Measurements from ENCODE around the gene CCT8L2. TPM values are rescaled to one million over a fixed set of nuclear protein-coding genes. Genes with fewer than 3 reads are reported as not detected.
"Not testable (repeated sequence)": the region's sequence is repeated elsewhere in the genome, so short reads cannot be mapped to it uniquely, and the experiment has no call there.

Gene CCT8L2, protein sequence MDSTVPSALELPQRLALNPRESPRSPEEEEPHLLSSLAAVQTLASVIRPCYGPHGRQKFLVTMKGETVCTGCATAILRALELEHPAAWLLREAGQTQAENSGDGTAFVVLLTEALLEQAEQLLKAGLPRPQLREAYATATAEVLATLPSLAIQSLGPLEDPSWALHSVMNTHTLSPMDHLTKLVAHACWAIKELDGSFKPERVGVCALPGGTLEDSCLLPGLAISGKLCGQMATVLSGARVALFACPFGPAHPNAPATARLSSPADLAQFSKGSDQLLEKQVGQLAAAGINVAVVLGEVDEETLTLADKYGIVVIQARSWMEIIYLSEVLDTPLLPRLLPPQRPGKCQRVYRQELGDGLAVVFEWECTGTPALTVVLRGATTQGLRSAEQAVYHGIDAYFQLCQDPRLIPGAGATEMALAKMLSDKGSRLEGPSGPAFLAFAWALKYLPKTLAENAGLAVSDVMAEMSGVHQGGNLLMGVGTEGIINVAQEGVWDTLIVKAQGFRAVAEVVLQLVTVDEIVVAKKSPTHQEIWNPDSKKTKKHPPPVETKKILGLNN
- total RNA-seq = not detected

DNA sequence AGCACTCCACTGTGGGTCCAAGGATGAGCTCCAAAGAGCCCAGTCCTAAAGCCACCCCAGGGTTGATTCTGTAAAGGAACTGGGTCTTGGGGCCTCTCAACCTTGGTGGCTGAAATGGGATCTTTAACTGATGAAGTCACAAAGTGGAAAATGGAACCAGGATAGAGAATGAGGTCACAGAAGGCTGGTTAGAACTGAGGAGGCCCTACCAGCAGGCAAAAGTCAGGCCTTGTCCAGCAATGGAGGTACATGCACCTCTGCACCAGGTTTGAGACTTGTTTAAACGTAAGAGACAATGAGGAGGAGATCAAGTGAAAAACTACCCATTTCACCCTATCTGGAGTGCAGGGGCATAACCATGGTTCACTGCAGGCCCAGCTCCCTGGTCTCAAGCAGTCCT, at the start of gene CCT8L2:
Gene CCT8L2 (minus strand): TSS at position 101 of the 400 bp plus-strand sequence. CDS start 260 bp downstream, outside the sequence.
- H3K27ac Mint-ChIP-seq, H3K4me1 Mint-ChIP-seq, H3K4me3 Mint-ChIP-seq, DNase-seq, H3K27me3 Mint-ChIP-seq, H3K36me3 Mint-ChIP-seq, H3K9me3 Mint-ChIP-seq: not testable (repeated sequence)

DNA sequence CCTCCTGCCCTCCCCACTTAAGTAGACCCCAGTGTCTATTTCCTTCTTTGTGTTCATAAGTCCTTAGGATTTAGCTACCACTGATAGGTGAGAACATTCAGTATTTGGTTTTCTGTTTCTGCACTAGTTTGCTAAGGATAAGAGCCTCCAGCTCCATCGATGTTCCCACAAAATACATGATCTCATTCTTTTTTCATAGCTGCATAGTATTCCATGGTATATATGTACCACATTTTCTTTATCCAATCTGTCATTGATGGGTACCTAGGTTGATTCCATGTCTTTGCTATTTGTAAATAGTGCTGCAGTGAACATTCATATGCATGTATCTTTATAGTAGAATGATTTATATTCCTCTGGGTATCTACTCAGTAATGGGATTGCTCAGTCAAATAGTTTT, 42.8 kb upstream of the CCT8L2 start:
- H3K27ac Mint-ChIP-seq, H3K36me3 Mint-ChIP-seq, H3K27me3 Mint-ChIP-seq, H3K9me3 Mint-ChIP-seq, H3K4me1 Mint-ChIP-seq, H3K4me3 Mint-ChIP-seq, DNase-seq: not testable (repeated sequence)

- H3K9me3 Mint-ChIP-seq, H3K27me3 Mint-ChIP-seq, DNase-seq, H3K4me1 Mint-ChIP-seq, H3K4me3 Mint-ChIP-seq, H3K27ac Mint-ChIP-seq, H3K36me3 Mint-ChIP-seq: not testable (repeated sequence)
These were observed 41.5 kb upstream of the CCT8L2 start for GRCh38 chr22:16634092-16634491.

DNA sequence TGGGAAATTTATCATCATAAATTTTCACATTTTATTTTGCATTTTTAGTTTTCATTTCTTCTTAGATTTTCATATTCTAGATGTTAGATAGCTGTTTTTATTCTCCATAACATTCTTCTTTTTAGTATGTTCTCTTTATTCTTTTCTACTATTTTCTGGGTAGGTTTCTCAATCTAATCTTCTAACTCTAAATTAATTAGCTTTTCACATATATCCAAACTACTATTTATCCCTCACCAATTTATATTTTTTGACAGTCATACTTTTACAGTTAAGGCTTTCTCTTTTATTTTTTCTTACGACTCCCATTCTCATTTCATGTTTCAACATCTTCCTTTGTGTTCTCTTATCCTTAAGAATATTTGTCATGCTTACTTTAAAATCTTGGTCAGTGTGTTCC, 35.9 kb upstream of the CCT8L2 start:
- H3K36me3 Mint-ChIP-seq, H3K27ac Mint-ChIP-seq, H3K9me3 Mint-ChIP-seq, H3K4me1 Mint-ChIP-seq, H3K4me3 Mint-ChIP-seq, DNase-seq, H3K27me3 Mint-ChIP-seq: not testable (repeated sequence)

DNA sequence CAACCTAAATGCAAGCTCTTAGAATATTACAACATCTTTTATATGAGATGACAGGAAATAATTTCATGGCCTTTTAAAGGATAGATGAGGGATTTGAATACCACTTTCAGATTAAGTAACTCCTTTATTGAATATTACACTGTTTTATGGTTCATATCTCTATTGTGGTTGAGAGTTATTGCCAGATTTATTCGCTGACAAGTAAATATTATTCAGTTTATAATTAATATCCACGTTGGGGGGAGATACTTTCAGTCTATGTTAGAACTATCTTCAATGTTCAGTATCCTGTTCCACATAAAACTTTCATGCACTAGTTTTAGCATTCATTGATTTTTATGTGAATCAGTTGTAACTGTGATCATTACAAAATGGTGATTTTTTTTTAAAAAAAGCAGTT, 32.4 kb upstream of the CCT8L2 start:
- H3K4me1 Mint-ChIP-seq, H3K9me3 Mint-ChIP-seq, H3K4me3 Mint-ChIP-seq, H3K36me3 Mint-ChIP-seq, DNase-seq, H3K27ac Mint-ChIP-seq, H3K27me3 Mint-ChIP-seq: not testable (repeated sequence)

- not testable (repeated sequence) for H3K27ac Mint-ChIP-seq, H3K4me1 Mint-ChIP-seq, H3K36me3 Mint-ChIP-seq, H3K4me3 Mint-ChIP-seq, DNase-seq, H3K27me3 Mint-ChIP-seq, H3K9me3 Mint-ChIP-seq
These were observed 31.0 kb upstream of the CCT8L2 start for GRCh38 chr22:16623595-16623994.

GRCh38 chr22:16617516-16617915, 24.9 kb upstream of the CCT8L2 start:
- not testable (repeated sequence) for H3K4me3 Mint-ChIP-seq, H3K9me3 Mint-ChIP-seq, H3K27ac Mint-ChIP-seq, H3K36me3 Mint-ChIP-seq, DNase-seq, H3K4me1 Mint-ChIP-seq
- peaks cover 16% of the 10 kb centered on the region for H3K27me3 Mint-ChIP-seq

GRCh38 chr22:16616390-16616938, 23.9 kb upstream of the CCT8L2 start:
- H3K9me3 Mint-ChIP-seq, DNase-seq, H3K4me3 Mint-ChIP-seq, H3K4me1 Mint-ChIP-seq, H3K36me3 Mint-ChIP-seq, H3K27ac Mint-ChIP-seq: not testable (repeated sequence)
- H3K27me3 Mint-ChIP-seq = peaks cover 25% of the 10 kb centered on the region

DNA sequence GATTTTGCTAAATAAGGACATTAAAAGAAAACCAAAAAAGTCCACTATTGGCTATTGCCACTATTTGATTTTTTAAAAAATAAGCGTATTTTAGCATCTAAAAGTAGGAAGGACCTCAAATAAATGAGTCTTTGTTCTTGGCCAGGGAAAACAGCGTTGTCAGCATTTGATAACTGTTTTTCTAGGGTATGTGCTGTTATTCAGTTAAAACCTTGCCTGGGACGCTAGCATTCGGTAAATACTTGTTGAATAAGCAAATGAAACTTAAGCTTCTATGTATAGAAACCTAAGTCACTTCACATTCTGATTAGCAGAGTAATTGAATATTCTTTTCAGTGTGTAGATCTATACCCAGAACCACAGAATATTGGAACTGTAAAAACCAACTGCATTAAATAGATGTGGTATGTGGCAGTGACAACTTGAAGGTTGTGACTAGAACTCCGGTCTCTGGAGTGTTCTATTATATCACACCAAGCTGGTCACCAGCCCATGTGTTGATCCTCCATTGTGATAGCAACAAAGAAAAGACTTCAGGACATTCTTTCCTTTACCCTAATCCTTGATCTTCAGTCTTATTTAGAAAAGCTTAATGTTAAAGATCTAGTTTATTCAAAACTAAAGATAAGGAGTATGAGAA, 23.1 kb upstream of the CCT8L2 start:
- not testable (repeated sequence) for H3K4me1 Mint-ChIP-seq, H3K9me3 Mint-ChIP-seq, H3K36me3 Mint-ChIP-seq, H3K4me3 Mint-ChIP-seq, H3K27ac Mint-ChIP-seq, DNase-seq
- H3K27me3 Mint-ChIP-seq = peaks cover 31% of the 10 kb centered on the region

DNA sequence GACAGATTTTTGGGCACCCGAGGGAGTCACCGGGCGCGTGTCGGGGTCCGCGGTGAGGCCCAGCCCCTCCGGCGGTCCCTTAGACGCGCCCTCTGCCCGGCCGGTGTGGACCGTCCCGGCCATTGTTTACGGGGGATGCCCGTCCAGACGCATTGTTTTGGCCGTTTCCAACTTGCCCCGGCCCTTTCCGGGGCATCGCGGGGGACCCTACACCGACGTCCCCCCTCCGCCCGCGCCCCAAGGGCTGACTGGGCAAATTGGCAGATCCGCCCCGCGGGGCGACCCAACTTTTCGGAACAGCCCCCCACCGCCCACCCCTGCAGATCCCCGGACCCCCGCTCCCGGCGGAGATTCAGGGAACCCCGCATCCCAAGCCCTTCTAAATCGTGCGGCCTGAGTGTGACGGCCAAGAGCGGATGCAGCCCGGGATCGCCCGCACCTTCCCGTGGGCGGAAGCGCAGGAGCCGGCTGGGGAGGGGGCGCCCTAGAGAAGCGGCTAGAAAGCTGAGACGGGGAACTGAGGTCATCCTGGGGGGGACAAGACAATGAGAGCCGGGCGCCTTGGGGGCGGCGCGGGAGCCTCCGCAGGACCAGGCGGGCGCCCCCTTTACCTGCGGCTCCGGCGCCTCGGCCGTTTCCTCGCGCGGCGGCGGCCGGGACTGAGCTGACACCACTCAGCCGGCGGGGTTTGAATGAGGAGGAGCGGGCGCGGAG, 17.1 kb upstream of the CCT8L2 start:
- peaks cover 2% of the 10 kb centered on the region for H3K36me3 Mint-ChIP-seq
- H3K4me3 Mint-ChIP-seq = peak overlapping the region; percentile 4
- H3K27ac Mint-ChIP-seq = no peak overlapping the region
- H3K27me3 Mint-ChIP-seq = peaks cover 40% of the 10 kb centered on the region
- peak; percentile 5 for DNase-seq
- no peaks in the 10 kb centered on the region for H3K9me3 Mint-ChIP-seq
- H3K4me1 Mint-ChIP-seq = peaks cover 2% of the 10 kb centered on the region

GRCh38 chr22:16608931-16609330, 16.3 kb upstream of the CCT8L2 start:
- Mint-ChIP-seq H3K4me1 (peaks cover 2% of the 10 kb centered on the region), H3K36me3 (peaks cover 2% of the 10 kb centered on the region), H3K27ac (no peak overlapping the region), H3K9me3 (no peaks in the 10 kb centered on the region), H3K27me3 (peaks cover 47% of the 10 kb centered on the region), H3K4me3 (no peak overlapping the region)
- no peak for DNase-seq

DNA sequence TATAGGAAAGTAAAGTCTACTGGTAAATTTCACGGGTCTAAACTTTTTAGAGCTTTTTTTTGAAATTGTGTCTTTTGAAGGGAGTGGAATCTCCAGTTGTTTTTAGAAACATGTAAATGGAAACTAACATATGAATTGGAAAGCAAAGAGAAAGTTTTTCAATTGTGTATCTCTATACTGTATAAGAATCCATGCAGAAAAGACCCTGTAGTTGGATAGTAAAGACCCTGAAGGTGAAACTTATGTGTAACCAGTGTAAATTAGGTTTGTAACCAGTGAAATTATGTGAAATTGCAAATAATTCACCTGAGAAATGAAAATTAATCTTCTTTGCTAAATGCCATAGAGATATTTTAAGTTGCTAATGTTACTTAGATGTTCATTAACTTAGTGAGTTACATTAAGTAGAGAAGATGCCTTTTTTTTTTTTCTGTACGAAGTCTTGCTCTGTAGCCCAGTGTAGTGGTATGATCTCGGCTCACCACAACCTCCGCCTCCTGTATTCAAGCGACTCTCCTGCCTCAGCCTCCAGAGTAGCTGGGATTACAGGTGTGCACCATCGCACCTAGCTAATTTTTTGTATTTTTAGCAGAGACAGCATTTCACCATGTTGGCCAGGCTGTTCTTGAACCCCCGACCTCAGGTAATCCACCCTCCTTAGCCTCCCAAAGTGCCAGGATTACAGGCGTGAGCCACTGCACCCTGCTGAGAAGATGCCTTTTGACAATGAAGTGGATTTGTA, 11.8 kb upstream of the CCT8L2 start:
- not testable (repeated sequence) for H3K4me1 Mint-ChIP-seq, H3K27ac Mint-ChIP-seq, H3K36me3 Mint-ChIP-seq, DNase-seq, H3K9me3 Mint-ChIP-seq, H3K4me3 Mint-ChIP-seq
- peaks cover 53% of the 10 kb centered on the region for H3K27me3 Mint-ChIP-seq

DNA sequence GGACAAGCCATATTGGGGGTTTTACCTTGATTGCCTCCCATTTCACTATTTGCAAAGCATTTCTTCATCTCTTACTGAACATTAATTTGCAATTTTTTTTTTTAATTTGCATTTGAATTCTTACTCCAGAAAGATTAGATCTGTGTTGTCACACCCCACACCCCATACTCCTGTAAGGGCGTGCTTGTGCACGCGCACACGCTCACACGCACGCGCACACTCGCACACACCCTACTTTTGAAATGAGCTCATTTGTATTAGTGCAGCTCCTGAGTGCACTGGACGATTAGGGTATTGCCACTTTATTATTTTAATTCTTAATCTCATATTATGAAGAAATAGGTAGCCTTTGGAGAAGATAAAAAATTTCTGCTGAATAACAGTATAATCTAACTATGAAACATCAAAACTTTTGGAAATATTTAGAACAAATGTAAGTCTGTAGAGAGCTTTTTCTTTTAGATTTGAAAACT, 11.2 kb upstream of the CCT8L2 start:
- not testable (repeated sequence) for DNase-seq, H3K36me3 Mint-ChIP-seq, H3K4me1 Mint-ChIP-seq, H3K27ac Mint-ChIP-seq, H3K9me3 Mint-ChIP-seq
- Mint-ChIP-seq H3K27me3 (peaks cover 57% of the 10 kb centered on the region), H3K4me3 (peak overlapping the region; percentile 80)

- no peak overlapping the region for H3K27ac Mint-ChIP-seq
- peaks cover 58% of the 10 kb centered on the region for H3K27me3 Mint-ChIP-seq
- no peaks in the 10 kb centered on the region for H3K36me3 Mint-ChIP-seq
- peak overlapping the region; percentile 80 for H3K4me3 Mint-ChIP-seq
- H3K9me3 Mint-ChIP-seq = no peaks in the 10 kb centered on the region
- H3K4me1 Mint-ChIP-seq = peaks cover 4% of the 10 kb centered on the region
- no peak for DNase-seq
These were observed 10.8 kb upstream of the CCT8L2 start for GRCh38 chr22:16603448-16603768.

All from activated naive CD8-positive, alpha-beta T cell treated with anti-CD3 and anti-CD28 coated beads for 36 hours (primary cell).